T follicular helper cell (primary cell): ENCODE data around the gene BOLA2B.

ENCODE experiments used
- DNase-seq: peaks from one replicate; pipeline ENCODE4 v3.0.0-alpha.2; 2020; ENCODE audit warnings: low read depth

The BOLA2B gene

DNA sequence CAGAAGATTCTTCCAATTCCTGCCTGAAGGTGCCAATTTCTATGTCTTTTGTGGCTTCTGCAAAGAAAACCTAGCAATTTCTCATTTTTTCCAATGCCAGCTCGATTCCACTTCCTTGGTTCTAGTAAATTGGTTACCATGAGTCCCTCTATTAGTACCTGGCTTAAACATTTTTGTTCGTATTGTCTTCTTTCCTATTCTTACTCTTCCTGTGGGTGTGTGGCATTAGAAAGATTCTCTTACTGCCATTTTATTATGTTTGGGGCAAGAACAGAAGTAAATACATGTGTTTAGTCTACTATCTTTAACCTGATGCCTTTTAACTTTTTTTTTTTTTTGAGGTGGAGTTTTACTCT lies 50.1 kb downstream of the BOLA2B start:
- no peak for DNase-seq
